DND-41 (cell line): ENCODE data around the gene NEU3.
"Not testable (repeated sequence)": the region's sequence is repeated elsewhere in the genome, so short reads cannot be mapped to it uniquely, and the experiment has no call there.

Source experiments
- ATAC-seq: fragments of 200-7000 bp; cut with Tn5 transposase; 3 replicates; pipeline ENCODE4 v1.9.1; 2021; ENCODE audit warnings: low read depth; ENCODE audit not compliant: insufficient read depth
- DNase-seq: peaks from one replicate; pipeline ENCODE4 v3.0.0-alpha.2; 2020
- H2AFZ ChIP-seq: 2 replicates; pipeline ENCODE4 v1.6.0; 2012; ENCODE audit warnings: low read depth, low read length
- H3K27ac ChIP-seq: 2 replicates; pipeline ENCODE4 v1.5.1; 2012; ENCODE audit warnings: low read length, inconsistent platforms
- H3K27me3 ChIP-seq: fragments of 200-600 bp; sonication (generic); 2 replicates; pipeline ENCODE4 v1.6.0; 2012; ENCODE audit warnings: low read length, mild to moderate bottlenecking, inconsistent platforms; ENCODE audit not compliant: insufficient read depth, poor library complexity
- H3K36me3 ChIP-seq: 2 replicates; pipeline ENCODE4 v1.5.1; 2012; ENCODE audit warnings: low read length, inconsistent platforms; ENCODE audit not compliant: insufficient read depth
- H3K4me1 ChIP-seq: 2 replicates; pipeline ENCODE4 v1.5.1; 2012; ENCODE audit warnings: mild to moderate bottlenecking, low read length; ENCODE audit not compliant: insufficient read depth
- H3K4me2 ChIP-seq: 2 replicates; pipeline ENCODE4 v1.6.0; 2012; ENCODE audit warnings: mild to moderate bottlenecking, moderate library complexity, low read length, inconsistent platforms; ENCODE audit not compliant: insufficient read depth
- H3K4me3 ChIP-seq, 2 experiments: fragments of 200-600 bp in 1 of 2; shearing (Covaris generic) in 1 of 2; 2 replicates each; pipeline ENCODE4 v1.5.1; 2012 to 2016; ENCODE audit warnings: inconsistent platforms in 2 of 2, low read length in 2 of 2, mild to moderate bottlenecking in 2 of 2, low read depth in 1 of 2, moderate library complexity in 1 of 2
- H3K79me2 ChIP-seq: 2 replicates; pipeline ENCODE4 v1.6.0; 2012; ENCODE audit warnings: low read length, inconsistent platforms; ENCODE audit not compliant: insufficient read depth
- H3K9ac ChIP-seq: 2 replicates; pipeline ENCODE4 v1.6.0; 2012; ENCODE audit warnings: low read depth, mild to moderate bottlenecking, inconsistent platforms, low read length, moderate library complexity
- H3K9me3 ChIP-seq: 2 replicates; pipeline ENCODE4 v1.5.1; 2012; ENCODE audit warnings: low read length, moderate library complexity, mild to moderate bottlenecking, inconsistent platforms; ENCODE audit not compliant: insufficient read depth, severe bottlenecking
- H4K20me1 ChIP-seq: 2 replicates; pipeline ENCODE4 v1.6.0; 2012; ENCODE audit warnings: low read length; ENCODE audit not compliant: insufficient read depth
- EZH2 ChIP-seq: IDR thresholded peaks from 3 replicates; pipeline ENCODE4 v1.6.1; 2012; ENCODE audit warnings: borderline replicate concordance, low read depth, mild to moderate bottlenecking, moderate library complexity, low read length, inconsistent platforms; ENCODE audit not compliant: severe bottlenecking
- TF ChIP-seq, protein P1 (sequence below): IDR thresholded peaks from 2 replicates; pipeline ENCODE4 v1.5.1; 2012; ENCODE audit warnings: borderline replicate concordance, low read length, moderate library complexity, mild to moderate bottlenecking; ENCODE audit not compliant: poor library complexity, severe bottlenecking; ENCODE audit errors: extremely low read depth

The NEU3 gene

DNA sequence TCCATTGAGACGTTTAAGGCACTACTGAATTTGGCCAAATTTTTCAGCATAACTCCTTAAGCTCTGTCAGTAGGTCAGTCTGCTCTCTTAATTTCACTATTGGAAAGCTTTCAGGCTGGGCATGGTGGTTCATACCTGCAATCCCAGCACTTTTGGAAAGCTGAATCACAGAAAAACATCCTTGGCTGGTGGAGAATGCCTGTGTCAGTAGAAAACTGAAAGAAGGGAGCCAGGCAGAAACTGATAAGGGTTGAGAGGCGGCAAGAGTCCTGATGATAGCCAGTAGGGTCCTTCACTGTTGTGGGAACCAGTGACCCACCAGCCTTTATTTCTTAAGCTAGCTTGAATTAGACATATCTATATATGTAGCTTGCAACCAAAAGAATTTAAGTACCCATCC lies 22.6 kb downstream of the NEU3 start:
- no peak overlapping the region for H3K9ac ChIP-seq
- H3K9me3 ChIP-seq = no peaks in the 10 kb centered on the region
- no peaks in the 10 kb centered on the region for H4K20me1 ChIP-seq
- H2AFZ ChIP-seq = no peak overlapping the region
- no peak overlapping the region for H3K4me2 ChIP-seq
- H3K4me1 ChIP-seq = no peaks in the 10 kb centered on the region
- H3K79me2 ChIP-seq = no peaks in the 10 kb centered on the region
- H3K4me3 ChIP-seq = no peak overlapping the region
- DNase-seq = no peak
- peaks cover 62% of the 10 kb centered on the region for H3K36me3 ChIP-seq
- no peak for ATAC-seq
- TF ChIP-seq EZH2 = no peak
- TF ChIP-seq, protein P1, sequence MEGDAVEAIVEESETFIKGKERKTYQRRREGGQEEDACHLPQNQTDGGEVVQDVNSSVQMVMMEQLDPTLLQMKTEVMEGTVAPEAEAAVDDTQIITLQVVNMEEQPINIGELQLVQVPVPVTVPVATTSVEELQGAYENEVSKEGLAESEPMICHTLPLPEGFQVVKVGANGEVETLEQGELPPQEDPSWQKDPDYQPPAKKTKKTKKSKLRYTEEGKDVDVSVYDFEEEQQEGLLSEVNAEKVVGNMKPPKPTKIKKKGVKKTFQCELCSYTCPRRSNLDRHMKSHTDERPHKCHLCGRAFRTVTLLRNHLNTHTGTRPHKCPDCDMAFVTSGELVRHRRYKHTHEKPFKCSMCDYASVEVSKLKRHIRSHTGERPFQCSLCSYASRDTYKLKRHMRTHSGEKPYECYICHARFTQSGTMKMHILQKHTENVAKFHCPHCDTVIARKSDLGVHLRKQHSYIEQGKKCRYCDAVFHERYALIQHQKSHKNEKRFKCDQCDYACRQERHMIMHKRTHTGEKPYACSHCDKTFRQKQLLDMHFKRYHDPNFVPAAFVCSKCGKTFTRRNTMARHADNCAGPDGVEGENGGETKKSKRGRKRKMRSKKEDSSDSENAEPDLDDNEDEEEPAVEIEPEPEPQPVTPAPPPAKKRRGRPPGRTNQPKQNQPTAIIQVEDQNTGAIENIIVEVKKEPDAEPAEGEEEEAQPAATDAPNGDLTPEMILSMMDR = no peak
- H3K27ac ChIP-seq = no peak overlapping the region
- no peaks in the 10 kb centered on the region for H3K27me3 ChIP-seq

DNA sequence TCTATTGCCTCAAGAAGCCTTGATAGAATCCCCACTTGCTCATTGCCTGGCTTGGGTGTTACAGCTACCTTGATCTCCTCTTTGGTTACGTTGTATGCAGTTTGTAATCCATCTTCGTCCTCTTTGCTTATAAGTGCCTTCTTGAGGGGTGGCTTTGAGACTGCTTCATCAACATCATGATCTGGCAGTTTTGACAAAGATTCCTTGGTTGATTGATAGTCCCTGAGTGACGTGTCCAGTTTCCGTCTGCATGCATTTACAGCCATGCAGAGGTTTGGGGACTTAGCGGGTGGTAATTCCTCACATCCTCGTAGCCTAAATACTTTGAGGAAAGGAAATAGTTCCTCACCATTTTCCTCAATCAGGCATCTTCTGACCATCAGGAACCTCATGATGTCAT lies 23.1 kb downstream of the NEU3 start:
- no peaks in the 10 kb centered on the region for H3K4me1 ChIP-seq
- no peak overlapping the region for H2AFZ ChIP-seq
- H3K9me3 ChIP-seq = no peaks in the 10 kb centered on the region
- H3K27ac ChIP-seq = no peak overlapping the region
- no peak for ATAC-seq
- no peaks in the 10 kb centered on the region for H3K79me2 ChIP-seq
- H3K9ac ChIP-seq = no peak overlapping the region
- H3K4me3 ChIP-seq = no peak overlapping the region
- no peak for DNase-seq
- no peaks in the 10 kb centered on the region for H4K20me1 ChIP-seq
- H3K27me3 ChIP-seq = no peaks in the 10 kb centered on the region
- no peak overlapping the region for H3K4me2 ChIP-seq
- H3K36me3 ChIP-seq = peaks cover 57% of the 10 kb centered on the region
- no peak for TF ChIP-seq EZH2
- TF ChIP-seq, protein P1 = no peak

DNA sequence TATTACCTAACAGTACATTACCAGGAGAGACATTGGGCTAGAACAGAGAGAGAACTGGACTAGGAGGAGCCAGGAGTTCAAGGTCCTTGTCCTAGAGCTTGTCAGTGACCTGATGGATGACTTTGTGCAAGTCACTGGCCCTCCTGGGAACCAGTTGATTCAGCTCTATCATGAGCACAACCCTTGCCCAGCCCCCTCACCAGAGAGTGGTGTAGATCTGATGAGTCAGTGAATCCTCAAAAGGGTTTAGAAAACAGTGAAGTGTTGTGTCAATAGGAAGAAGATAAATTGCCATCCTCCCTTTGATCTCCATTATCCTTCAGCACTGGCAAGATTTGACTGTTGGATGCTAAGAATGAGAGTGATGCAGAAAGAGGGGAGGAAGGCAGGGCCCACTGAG lies 24.3 kb downstream of the NEU3 start:
- Histone ChIP-seq H3K4me2 (no peak overlapping the region), H3K4me1 (no peaks in the 10 kb centered on the region), H3K79me2 (no peaks in the 10 kb centered on the region), H3K36me3 (peaks cover 45% of the 10 kb centered on the region), H3K27ac (no peak overlapping the region), H3K9me3 (no peaks in the 10 kb centered on the region), H2AFZ (no peak overlapping the region), H3K4me3 (no peak overlapping the region), H3K27me3 (no peaks in the 10 kb centered on the region), H3K9ac (no peak overlapping the region), H4K20me1 (no peaks in the 10 kb centered on the region)
- TF ChIP-seq, protein P1 = no peak
- TF ChIP-seq EZH2 = no peak
- DNase-seq (no peak), ATAC-seq (no peak)

- no peak for DNase-seq
- Histone ChIP-seq H2AFZ (no peak overlapping the region), H3K9me3 (no peaks in the 10 kb centered on the region), H3K79me2 (no peaks in the 10 kb centered on the region), H3K4me1 (no peaks in the 10 kb centered on the region), H4K20me1 (no peaks in the 10 kb centered on the region), H3K36me3 (peaks cover 37% of the 10 kb centered on the region), H3K4me2 (no peak overlapping the region), H3K4me3 (no peak overlapping the region), H3K27me3 (no peaks in the 10 kb centered on the region), H3K9ac (no peak overlapping the region), H3K27ac (no peak overlapping the region)
- TF ChIP-seq EZH2 = no peak
- TF ChIP-seq, protein P1 = no peak
- ATAC-seq = no peak
Observed at GRCh38 chr11:75014129-75014528, 25.4 kb downstream of the NEU3 start.

GRCh38 chr11:75019200-75019599 lies 30.5 kb downstream of the NEU3 start:
- H3K9me3 ChIP-seq, H3K9ac ChIP-seq, H2AFZ ChIP-seq, H3K4me3 ChIP-seq, H3K27me3 ChIP-seq, H3K4me2 ChIP-seq, H4K20me1 ChIP-seq, H3K36me3 ChIP-seq, DNase-seq, ATAC-seq, H3K4me1 ChIP-seq, H3K27ac ChIP-seq, H3K79me2 ChIP-seq: not testable (repeated sequence)
